Airway epithelial cell (primary cell): ENCODE results near the gene SREK1. TPM values are rescaled to one million over a fixed set of nuclear protein-coding genes. Genes with fewer than 3 reads are reported as not detected.

Experiments
- total RNA-seq: library from RNA; depleted of rRNA; stranded (reverse); fragments of >200 nt; gene quantifications from 2 replicates; pipeline ENCODE4 v1.2.3, GENCODE V29; 2015

The SREK1 gene, protein sequence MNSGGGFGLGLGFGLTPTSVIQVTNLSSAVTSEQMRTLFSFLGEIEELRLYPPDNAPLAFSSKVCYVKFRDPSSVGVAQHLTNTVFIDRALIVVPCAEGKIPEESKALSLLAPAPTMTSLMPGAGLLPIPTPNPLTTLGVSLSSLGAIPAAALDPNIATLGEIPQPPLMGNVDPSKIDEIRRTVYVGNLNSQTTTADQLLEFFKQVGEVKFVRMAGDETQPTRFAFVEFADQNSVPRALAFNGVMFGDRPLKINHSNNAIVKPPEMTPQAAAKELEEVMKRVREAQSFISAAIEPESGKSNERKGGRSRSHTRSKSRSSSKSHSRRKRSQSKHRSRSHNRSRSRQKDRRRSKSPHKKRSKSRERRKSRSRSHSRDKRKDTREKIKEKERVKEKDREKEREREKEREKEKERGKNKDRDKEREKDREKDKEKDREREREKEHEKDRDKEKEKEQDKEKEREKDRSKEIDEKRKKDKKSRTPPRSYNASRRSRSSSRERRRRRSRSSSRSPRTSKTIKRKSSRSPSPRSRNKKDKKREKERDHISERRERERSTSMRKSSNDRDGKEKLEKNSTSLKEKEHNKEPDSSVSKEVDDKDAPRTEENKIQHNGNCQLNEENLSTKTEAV
- 18.8 and 20.1 TPM in 2 replicates for total RNA-seq

DNA sequence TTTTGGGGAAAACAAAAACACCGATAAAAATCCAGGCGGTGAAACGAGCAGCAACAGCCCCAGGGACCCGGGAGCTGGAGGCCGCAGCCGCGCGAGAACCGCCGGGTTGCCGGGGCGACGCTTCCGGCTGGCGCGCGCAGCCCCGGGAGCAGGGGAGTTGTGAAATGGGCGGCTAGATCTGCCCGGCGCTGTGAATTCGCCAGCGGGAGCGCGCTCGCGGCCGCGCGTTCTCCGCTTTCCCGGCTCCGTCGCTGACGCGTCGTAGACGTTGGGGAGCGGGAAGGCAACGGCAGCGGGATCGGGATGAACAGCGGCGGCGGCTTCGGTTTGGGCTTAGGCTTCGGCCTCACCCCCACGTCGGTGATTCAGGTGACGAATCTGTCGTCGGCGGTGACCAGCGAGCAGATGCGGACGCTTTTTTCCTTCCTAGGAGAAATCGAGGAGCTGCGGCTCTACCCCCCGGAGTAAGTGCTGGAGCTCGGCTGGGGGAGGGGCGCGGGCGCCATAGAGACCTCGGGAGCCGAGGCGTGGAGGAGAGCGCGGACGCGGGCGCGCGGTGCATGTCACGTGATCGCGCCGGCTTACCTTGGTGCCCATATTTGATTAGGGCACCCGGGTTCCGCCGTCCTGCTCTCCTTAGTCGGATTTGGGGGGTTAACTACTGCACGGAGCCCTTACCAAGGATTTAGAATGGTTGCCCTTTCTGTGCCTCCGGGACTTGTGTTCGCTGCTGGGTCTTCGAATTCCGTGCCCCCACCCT is at the start of gene SREK1:
Gene SREK1 (plus strand): TSS at position 227 of the 760 bp plus-strand sequence. CDS start 77 bp downstream, at position 304.

Other genes with a start within 250 kb of the SREK1 start
- 32.5 and 34.7 TPM in 2 replicates for gene ERBIN, start 217.7 kb upstream of the SREK1 start, total RNA-seq